HG03139 (cell line): ENCODE data around the gene NUFIP1.

ENCODE experiments used
- ATAC-seq: cut with Tn5 transposase; IDR thresholded peaks from one replicate; pipeline ENCODE4 v1.9.1; 2021; ENCODE audit not compliant: unreplicated experiment

Gene NUFIP1

DNA sequence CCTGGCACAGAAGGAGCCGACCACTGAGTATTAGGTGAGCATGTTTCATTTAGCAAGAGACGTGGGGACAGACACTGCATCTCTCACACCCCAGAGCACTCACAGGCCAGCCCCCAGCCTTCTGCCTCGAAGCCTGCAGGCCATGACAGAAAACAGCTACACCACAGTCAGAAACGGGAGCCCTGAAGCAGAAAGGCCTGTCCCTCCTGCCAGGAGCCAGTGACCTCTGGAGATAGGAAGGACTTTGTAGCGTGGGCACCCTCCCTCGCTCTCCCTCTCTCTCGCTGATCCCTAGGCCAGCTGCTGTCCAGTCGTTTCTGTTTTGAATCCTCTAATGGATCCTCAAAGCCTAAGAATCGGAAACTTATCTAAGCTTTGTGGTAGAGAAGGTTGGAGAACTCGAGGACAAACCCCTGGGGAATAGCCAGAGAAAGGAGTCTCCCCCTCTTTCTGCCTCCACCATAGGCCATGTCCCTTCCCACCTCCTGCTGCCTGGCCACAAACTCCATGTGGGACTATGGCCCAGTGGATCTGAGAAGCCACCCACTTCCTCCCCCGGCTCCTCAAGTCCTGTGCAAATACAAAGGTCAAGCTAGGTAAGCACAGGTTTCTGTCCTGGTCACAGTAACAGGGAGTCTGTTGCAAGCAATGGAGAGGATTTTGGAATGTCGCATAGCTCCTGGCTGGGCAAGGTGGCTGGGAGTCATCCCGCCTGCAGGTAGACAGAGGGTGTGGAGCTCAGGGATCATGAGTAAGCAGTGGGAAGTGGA is 95.1 kb downstream of the NUFIP1 start:
- ATAC-seq: no peak
